Inflammatory macrophage treated with lipopolysaccharide for 4 hours (primary cell): ENCODE results near the gene PANK1.

ENCODE experiments used
- DNase-seq: peaks from one replicate; pipeline ENCODE4 v3.0.0-alpha.2; 2020

The PANK1 gene

DNA sequence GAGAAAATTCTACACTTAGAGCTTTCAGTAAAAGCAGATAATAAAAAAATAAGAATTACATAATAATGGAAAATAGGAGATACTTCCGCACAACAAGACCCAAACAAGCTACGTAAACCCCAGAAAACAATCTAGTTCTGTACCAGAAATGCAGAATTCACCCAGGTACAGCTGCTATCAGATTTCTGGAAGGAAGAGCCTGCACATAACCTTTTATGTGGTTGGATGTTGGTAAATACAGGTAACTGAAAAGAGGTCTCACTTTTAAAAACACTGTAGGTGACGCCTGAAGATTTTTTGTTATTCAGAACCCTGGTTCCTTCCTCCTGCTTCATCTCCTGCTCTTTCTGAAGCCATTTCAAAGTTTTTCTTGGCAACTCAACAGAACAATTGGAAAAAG is 29.9 kb downstream of the PANK1 start:
- DNase-seq = no peak

DNA sequence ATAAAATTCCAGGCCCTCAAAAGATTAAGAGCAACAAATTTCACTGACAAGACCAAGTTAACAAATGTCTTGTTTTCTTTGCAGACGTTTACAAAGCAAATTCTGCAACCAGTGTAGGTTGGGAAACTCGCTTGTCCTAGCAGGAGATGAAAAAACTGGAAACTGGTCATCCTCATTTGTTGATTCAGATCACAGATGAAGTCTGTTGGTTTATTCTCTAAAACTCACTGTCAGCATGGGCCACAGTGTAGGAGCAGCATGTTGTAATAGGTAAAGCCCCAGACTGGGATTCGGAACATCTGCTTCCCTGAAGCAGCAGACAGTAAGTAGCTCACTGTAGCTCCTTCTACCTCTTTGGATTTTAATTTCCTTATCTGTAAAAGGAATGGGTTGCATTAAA is 31.5 kb downstream of the PANK1 start:
- DNase-seq = no peak

DNA sequence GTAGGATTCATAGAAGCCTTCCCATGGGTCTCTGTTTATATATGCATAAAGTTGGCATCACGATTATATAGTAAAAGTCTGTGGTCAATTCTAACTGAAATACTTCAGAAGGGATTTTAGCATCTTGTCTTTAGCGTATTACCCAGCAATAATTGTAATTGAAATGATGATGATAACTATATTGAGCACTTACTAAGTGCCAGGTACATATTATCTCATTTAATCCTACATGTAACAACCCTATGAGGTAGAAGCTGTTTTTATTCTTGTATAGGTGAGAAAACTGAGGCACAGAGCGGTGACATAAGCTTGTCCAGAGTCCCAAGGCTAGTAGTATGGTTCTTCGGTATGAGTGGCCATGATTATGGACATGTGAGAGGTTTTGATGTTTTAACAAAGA is 33.8 kb downstream of the PANK1 start:
- DNase-seq = no peak

DNA sequence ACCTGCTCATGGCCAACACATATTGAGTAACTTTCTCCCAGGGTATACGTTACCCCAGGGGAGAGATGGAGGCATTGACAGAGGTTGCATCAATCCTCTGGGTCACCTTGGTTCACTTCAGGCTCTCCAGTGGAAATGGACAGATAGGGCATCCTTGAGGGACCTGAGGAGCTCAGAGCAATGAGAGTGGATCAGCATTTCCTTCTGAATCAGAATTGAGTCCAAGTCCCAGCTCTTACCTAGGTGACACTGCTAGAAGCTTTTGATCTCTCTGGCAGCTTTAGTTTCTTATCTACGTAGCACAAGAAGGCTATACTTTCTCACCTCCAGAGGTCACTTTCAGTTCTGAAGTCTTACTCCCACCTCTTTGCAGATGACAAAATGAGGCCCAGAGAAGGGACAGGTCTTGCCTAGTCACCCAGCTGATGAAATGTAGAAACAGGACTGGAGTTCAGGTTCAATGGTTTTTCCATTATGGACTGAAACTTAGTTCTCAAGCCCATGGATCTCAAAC is 35.2 kb downstream of the PANK1 start:
- DNase-seq = no peak

DNA sequence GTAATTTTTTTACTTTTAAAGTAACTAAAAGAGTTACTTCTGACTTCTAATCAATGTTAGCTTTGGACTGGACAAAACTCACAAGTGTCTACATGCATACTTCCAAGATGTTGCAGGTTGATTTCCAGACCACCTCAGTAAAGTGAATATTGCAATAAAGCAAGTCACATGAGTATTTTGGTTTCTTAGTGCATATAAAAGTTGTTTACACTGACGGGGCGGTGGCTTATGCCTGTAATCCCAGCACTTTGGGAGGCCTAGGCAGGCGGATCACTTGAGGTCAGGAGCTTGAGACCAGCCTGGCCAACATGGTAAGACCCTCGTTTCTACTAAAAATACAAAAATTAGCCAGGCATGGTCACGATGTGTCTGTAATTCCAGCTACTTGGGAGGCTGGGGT is 40.8 kb downstream of the PANK1 start:
- DNase-seq = no peak

DNA sequence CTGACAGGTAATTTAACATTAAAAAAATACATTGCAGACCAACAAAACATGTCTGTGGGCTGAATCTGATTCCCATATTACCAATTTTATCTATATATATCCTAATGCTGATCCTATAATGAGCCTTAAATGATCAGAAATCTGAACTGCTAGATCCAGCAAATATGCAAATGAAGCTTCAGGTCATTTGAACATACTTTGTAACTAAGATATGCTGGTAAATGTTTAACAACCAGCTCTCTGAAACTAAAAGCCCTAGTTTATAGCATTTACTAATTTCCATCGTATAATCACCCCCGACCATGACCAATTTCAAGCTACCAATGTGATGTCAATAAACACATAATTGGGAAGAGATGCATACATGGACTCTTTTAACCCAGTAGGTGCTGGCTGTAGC is 42.1 kb downstream of the PANK1 start:
- DNase-seq = no peak

DNA sequence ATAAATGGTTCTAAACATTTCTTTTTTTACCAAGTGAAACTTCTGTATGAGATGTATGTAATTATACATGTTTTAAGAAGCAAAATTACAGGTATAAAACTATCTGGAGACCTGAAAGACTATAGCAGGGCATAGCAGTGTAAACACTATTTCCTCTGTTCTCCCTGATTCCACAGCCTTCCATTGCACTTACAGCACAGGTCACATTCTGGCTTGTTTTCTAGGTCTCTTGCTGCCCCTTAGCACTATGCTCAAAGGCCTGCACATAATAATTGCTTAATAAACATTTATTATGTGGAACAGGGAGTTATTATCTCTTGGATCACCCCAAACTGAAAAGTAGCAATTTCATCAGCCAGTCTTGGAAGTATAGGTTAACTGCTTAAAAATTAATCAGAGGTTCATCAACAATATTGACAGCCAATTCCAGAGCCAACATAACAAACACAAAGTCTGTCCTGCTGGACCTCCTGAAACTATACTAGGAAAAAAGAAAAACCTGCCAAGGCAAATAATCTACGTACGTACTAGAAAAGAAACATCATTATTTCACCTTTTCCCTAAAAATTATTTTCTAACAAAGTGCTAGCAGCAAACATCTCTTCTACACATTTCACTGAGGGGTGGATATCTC is 43.2 kb downstream of the PANK1 start:
- no peak for DNase-seq

DNA sequence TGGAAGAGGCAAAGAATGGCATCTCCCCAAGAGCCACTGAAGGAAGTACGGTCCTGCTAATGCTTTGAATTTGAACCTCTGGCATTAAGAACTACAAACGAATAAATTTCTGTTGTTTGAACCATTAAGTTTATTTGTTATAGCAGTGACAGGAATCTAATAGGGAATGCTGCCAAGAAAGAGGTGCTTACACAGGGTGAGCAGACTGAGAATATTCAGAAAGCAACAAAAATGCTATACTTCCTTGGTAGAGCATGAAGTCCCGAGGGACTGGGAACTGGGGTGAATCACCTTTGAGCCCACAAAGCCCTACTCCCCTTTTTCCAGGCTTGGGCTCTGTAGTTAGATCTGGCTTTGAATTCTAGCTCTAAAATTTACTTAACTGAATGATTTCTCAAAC is 45.0 kb downstream of the PANK1 start:
- DNase-seq = no peak

DNA sequence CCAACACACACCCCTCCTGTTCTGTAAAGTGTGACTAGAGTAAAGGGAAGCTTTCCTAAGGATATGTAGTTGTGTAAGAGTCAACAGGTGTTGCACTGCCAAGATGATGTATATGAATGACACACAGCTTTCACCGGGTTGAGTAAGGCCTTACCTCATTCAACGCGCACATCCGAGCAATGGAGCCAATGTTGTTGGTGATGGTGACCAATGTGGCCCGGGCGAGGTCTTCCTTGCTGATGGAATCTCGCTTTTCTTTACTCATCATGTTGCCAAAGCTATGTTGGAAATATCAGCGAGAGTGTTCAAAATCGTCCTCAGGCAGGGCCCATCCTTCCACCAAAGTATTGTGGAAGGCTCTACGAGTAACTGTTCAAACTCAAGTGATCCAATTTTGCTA is 52.0 kb downstream of the PANK1 start:
- DNase-seq = no peak

DNA sequence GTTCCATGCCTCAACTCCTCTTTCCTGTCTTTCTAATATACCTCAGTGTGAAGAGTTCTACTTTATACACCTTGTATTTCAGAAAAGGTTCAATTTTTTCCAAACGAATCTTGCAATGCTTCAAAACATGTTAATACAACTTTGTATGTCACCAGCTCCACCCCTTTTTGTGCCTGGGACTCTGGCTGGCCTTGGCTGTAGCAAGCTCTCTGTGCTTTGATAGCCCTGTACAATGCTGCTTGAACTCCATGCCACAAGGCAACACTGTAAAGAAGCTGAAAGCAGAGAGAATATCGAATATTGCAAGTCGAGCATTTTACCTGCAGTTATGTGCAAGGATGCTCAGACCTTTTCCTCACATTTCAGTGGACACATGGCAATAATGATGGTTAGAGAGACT is 52.5 kb downstream of the PANK1 start:
- DNase-seq = no peak

DNA sequence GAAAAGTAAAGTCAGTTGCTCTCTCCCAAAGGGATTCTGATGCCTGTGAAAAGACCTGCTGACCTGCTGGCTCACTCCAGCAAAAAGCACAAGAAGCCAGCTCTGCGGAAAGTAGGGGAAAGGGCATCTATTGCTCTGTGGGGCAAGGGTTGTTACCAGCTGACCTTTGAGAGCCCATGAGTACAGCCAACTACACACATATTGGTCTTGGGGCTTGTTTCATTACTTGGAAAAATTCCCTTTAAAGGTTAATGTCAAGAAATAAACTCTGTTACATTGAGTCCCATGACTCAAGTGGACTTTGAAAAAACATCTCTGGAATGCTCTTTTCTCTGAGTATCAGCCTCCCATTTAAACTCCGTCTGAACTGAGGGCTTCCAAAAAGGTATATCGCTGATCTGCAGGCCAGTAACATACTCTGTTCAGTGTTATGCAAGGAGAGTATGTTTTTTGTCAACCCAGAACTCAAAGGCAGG is 53.2 kb downstream of the PANK1 start:
- DNase-seq = no peak

DNA sequence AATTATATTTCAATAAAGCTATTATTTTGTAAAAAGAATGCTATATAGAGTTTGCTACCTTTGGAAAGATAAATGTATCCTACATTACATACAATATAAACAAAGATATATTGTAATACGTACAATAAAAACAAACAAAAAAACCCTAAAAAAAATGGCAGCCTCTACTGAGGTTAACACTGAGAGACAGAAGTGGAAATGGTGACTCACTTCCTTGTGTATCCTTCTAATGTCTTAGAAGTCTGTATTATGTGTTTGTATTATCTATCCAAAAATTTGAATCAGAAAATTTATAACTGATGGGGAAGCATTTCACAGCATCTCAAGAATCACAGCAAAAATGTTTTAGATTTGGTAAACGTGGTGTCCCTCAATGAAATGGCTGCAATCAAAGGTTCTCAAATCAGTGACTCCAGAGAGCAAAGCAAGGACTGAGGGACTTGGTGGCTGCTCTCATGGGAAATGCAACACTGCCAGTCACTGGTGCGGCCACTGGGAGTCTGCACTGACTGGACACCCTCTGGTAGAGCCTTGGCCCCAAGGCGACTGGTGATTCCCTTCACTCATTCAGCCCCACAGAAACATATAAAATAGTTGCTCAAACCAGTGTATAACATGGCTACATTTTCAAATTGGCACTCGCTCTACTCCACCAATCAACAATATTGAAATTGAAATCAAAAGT is 53.8 kb downstream of the PANK1 start:
- no peak for DNase-seq

DNA sequence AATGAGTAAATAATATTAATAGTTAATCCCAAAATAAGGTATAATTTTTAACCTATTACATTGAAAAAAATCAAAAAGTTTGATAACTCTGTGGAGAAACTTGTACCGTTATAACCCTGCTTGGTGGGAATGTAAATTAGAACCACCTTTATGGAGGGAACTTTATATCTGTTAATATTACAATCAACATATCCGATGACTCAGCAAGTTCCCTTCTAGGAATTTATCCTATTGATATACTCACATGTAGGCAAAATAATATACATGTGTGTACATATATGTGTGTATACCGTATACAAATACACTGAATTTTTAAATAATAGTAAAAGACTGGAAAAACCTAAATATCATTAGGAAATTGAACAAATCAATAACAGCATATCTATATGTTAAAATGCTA is 54.7 kb downstream of the PANK1 start:
- no peak for DNase-seq

DNA sequence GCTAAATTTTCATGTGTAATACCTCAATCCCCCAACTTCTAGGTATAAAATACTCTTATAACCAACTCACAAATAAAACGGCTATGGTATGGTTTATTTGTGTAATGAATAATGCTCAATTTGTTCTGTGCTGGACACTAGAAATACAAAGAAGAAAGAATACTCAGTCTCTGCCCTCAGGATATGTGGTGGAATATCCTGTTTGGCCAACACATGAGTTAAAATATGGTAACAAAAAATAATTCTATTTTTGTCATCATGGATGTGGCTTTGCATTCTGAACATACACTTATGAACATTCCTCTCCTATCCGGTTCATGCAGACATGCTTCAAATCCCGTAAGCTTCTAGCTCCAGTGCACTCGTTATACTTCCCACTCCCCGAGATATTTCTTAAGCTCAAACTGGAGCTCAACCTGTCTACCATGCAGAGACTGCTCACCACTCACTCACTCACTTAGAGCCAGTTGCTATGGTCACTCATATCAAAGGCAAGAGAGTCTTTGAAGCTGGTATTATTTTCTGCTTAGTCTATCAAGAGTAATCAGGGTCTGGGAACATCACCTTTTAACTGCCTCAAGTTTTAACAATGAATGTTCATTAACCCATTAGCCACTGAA is 55.8 kb downstream of the PANK1 start:
- DNase-seq = no peak

DNA sequence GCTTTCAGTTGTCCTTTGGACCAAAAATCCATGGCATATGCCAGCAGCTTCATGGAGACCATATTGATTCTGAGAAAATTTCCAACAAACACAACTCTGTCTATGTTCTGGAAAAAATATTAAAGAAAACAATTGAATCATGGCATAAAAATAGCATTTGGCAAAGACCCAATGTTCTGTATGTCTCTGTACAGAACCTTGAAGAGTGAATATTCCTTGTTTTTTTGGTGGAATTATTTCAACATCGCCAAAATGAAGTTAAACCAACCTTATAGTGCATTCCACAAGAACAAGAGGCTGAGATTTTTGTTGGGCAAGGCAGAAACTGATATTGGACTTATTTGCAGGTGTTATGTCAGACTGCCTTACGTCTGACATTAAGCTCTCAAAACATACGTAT is 56.4 kb downstream of the PANK1 start:
- DNase-seq = no peak

DNA sequence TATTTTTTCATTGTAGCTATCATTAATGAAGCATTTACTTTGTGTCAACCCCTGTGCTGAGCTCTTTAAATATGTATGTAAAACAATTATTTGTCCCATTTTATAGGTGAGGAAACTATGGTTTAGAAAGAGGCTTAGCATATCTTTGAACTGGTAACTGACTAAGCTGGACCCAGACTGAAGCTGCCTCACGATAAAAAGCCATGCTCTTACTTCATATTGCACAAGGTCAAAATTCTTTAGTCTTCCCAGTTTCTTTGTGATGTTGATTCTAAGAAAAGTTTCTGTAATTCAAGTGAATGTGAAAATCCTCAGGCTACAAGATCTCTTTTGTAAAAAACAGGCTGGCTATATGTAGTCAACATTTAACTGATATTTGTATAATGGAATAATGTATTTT is 63.0 kb downstream of the PANK1 start:
- DNase-seq = no peak

DNA sequence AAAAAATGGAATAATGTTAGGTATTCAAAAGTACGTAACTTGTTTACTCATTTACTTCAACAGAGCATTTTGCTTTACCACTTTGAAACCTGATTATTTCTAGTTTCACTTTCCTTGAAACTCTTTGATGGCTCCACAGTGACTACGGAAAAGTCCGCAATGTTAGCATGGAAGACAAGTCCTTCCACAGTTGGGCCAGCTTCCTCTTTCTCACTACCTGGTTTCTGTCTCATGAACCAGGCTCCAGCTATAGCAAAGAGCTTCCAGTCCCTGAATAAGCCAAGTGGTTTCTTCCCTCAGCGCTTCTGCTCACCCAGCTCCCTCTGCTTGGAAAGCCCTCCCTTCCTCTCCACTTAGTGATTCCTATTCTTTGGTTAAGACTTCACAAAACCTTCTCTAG is 64.8 kb downstream of the PANK1 start:
- peak; percentile 42 for DNase-seq

DNA sequence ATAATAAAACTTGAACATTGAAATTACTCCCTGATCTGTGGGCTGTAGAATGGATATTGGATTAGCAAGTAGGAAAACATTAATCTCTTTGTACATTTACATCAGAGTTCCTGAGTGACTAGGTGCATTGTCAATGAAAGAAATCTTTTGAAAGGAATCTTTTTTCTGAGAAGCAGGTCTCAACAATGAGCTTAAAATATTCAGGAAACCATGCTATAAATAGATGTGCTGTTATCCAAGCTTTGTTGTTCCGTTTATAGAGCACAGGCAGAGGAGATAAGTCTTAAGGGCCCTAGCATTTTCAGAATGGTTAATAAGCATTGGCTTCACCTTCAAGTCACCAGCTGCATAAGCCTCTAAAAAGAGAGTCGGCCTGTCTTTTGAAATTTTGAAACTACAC is 68.3 kb downstream of the PANK1 start:
- DNase-seq = no peak

DNA sequence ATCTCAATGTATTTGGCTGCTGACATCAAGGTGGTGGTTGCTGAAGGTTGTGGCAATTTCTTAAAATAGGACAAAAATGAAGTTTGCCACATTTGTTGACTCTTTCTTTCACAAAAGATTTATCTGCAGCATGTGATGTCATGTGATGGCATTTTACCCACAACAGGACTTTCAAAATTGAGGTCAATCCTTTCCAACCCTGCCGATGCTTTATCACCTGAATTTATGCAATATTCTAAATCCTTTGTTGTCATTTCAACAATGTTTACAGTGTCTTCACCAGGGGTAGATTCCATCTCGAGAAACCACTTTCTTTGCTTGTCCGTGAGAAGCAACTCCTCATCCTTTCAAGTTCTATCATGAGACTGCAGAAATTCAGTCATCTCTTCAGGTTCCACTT is 69.0 kb downstream of the PANK1 start:
- no peak for DNase-seq

DNA sequence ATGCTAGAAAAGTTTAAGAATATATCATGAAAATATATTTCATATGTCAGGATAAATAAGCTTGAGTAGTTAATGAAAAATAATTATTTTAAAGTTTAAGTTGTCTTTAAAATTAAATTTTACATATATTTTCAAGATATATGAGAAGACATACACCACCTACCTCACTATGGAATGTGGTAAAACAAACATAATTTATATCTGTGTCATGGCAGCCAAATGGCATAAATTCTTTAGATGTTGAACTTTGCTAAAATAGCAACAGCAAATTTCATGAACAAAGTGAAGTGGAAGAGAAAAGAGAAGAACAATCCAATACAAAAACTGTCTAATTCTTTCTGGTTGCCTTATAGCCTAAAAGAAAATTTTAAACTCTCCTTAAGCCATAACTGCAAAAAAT is 70.0 kb downstream of the PANK1 start:
- DNase-seq = no peak

DNA sequence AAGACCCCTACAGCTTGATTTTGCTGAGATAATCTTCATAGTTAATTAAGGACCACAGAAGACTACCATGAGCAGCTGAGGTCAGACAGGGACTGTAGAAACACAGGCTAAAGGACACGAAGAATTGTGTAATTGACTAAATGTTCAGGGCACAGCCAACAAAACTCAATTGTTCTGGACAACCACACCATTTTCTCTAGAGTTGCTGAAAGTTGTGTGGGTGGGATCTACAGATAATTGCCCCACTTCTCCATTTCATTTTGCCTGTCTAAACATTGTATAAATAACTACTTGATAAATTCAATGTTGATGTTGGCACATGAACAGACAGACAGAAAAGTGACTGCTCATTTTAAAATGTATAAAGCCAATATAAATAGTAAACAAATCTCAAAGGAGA is 70.7 kb downstream of the PANK1 start:
- peak; percentile 40 for DNase-seq

DNA sequence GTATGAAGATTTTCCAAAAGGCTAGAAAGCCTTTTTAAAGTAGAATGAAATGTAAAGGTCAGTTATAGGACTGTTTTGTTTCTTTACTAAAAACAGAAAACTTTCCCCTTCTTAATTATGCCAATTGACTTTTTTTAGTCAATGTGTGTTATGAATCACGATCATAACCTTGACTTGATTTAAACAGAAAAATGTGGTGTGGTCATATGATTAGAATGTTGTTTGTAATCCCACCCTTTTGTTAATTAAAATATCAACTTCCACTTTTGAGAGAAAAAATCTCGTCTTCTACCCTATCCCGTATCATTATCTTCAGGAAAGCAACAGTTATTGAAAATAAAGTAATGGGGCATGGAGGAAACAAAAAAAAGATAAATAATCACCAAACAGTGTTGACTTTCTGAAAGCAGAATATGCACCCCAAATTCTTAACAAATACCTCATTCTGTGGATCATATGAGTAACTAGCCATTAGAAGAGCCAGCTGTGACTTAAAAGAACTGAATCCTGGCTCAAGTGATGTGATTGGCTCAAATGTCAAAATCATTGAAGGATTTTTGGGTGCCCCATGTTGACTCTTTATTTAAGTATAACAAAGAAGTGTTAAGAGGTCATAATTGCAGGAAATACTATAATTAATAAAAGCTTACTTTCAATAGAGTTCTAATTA is 77.3 kb downstream of the PANK1 start:
- DNase-seq = no peak

DNA sequence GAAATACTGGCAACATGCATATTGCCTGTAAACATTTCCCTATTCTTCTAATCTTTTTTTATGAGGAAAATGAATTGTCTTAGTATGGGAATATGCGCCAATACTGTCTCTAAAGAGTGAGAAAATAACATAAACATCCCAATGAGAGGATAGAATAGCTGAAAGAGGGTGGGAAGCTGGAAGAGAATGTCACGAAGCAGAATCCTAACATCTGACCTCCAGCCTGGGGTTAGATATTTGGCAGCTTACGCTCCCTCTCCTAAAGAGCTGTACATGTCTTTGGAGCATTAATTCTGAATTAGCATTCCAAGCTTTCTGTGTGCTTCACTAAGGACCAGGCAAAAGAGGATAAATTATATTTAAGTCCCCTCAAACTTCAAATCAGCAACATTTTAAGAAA is 78.0 kb downstream of the PANK1 start:
- no peak for DNase-seq
